ENCODE measurements around the gene CST9. TPM values are rescaled to one million over a fixed set of nuclear protein-coding genes. Genes with fewer than 3 reads are reported as not detected.

Gene CST9
- total and polyA plus RNA-seq, 7 experiments from 2014 or later: not detected

DNA sequence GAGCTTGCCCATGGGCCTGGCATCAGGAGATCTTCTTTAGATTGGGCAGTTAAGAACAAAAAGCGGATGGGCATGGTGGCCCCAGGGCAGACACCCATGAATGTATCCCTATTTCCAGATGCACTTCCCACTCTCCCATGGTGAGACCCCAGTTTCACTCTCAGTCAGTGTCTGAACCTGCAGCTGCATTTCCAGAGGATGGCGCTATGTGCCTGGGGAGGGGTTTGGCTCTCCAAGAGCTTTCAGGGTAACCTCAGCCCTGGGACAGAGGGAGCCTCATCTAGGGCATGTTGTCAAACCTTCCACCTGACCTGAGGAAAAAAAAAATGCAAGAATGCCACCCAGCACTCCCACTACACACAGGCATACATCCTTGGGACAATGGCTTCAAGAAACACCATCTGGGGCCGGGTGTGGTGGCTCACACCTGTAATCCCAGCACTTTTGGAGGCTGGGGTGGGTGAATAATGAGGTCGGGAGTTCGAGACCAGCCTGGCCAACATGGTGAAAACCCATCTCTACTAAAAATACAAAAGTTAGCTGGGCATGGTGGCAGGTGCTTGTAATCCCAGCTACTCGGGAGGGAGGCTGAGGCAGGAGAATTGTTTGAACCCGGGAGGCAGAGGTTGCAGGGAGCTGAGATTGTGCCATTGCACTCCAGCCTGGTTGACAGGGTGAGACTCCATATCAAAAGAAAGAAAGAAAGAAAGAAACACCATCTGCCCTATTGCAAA, 39.4 kb downstream of the CST9 start:
- Histone ChIP-seq H3K36me3 (ENCODE audit: control insufficient read depth in 2 of 3, insufficient read depth in 3 of 3, low read length in 3 of 3) (no peaks in the 10 kb centered on the region), H3K4me1 (ENCODE audit: control insufficient read depth in 2 of 2, insufficient read depth in 2 of 2, low read length in 2 of 2) (no peaks in the 10 kb centered on the region), H3K4me3 (ENCODE audit: low read length) (no peak overlapping the region), H3K9me3 (ENCODE audit: control insufficient read depth in 2 of 3, low read length in 3 of 3) (peaks cover 0 to 13% (median 0%) of the 10 kb centered on the region in 3 experiments), H3K27ac (ENCODE audit: low read depth, low read length) (no peak overlapping the region), H3K27me3 (ENCODE audit: control insufficient read depth in 2 of 2, insufficient read depth in 2 of 2, low read length in 2 of 2) (no peaks in the 10 kb centered on the region)
- intact Hi-C loops (cut with micrococcal nuclease): no loop called here
- Mint-ChIP-seq H3K27me3 (peaks cover 0 to 39% (median 16%) of the 10 kb centered on the region in 5 donors), H3K36me3 (peaks cover 0 to 4% (median 0%) of the 10 kb centered on the region in 5 donors), H3K27ac (no peak overlapping the region), H3K9me3 (peaks cover 0 to 29% (median 13%) of the 10 kb centered on the region in 11 donors), H3K4me1 (peaks cover 0 to 1% (median 0%) of the 10 kb centered on the region in 7 donors), H3K4me3 (no peak overlapping the region)
- ATAC-seq: no peak
- CTCF ChIA-PET: no interaction called here
- POLR2A ChIA-PET: no interaction called here
- no peak for DNase-seq

DNA sequence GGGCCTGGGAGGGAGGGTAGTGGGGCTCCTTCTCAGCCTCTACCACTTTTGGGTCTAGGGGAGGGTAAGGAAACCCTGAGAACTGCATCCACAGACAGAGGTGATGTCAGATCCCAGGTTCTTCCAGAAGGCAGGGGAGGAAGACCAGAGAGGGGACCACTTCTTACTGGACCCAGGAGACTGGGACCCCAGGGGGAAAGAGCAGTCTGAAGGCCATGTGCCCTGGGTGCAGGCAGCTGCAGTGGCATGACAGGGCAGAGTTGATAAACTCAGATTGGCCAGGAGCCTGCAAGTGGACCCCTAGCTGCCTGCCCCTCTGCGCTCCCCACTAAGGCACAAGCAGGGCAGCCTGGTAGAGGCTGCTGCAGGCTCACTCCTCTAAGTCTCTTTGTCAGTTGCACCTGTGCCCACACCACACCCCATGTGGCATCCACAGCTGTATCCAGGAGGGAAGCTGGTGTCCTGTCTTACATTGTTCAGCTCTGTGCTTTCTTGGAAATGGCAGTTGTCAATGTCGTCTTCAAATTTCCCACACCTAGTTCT, 40.1 kb downstream of the CST9 start:
- Histone ChIP-seq H3K27me3 (ENCODE audit: control insufficient read depth in 2 of 2, insufficient read depth in 2 of 2, low read length in 2 of 2) (no peaks in the 10 kb centered on the region), H3K4me3 (ENCODE audit: low read length) (no peak overlapping the region), H3K9me3 (ENCODE audit: control insufficient read depth in 2 of 3, low read length in 3 of 3) (peaks cover 0 to 16% (median 0%) of the 10 kb centered on the region in 3 experiments), H3K4me1 (ENCODE audit: control insufficient read depth in 2 of 2, insufficient read depth in 2 of 2, low read length in 2 of 2) (no peaks in the 10 kb centered on the region), H3K36me3 (ENCODE audit: control insufficient read depth in 2 of 3, insufficient read depth in 3 of 3, low read length in 3 of 3) (no peaks in the 10 kb centered on the region), H3K27ac (ENCODE audit: low read depth, low read length) (no peak overlapping the region)
- DNase-seq (no peak), ATAC-seq (no peak)
- ChIA-PET POLR2A (no interaction called here), CTCF (no interaction called here)
- peaks cover 0 to 34% (median 13%) of the 10 kb centered on the region in 11 donors for H3K9me3 Mint-ChIP-seq
- H3K4me3 Mint-ChIP-seq: no peak overlapping the region
- intact Hi-C loops (cut with micrococcal nuclease): no loop called here
- H3K4me1 Mint-ChIP-seq: peaks cover 0 to 1% (median 0%) of the 10 kb centered on the region in 7 donors
- peaks cover 0 to 39% (median 16%) of the 10 kb centered on the region in 5 donors for H3K27me3 Mint-ChIP-seq
- H3K27ac Mint-ChIP-seq: no peak overlapping the region
- H3K36me3 Mint-ChIP-seq: peaks cover 0 to 4% (median 0%) of the 10 kb centered on the region in 5 donors

DNA sequence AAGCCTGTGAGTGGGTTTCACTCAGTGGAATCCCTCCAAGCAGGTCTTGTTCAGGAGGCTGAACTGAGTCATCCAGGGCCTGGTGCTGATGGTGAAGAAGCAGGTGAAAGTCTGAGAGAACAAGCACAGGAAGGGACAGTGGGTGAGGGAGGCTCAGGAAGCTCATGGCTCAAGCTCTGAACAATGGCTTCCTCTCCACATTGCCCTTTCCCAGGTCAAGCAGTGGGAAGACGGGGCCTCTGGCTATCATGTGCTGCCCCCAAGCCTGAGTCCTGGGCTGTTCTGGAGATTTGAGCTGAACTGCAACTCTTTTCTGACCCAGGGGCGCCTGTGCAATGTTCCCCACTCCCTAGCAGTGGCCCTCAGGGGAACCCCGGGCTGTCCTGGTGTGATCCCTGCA, 40.8 kb downstream of the CST9 start:
- CTCF ChIA-PET: no interaction called here
- ATAC-seq: no peak
- Mint-ChIP-seq H3K9me3 (peaks cover 2 to 40% (median 14%) of the 10 kb centered on the region in 11 donors), H3K27me3 (peaks cover 0 to 39% (median 16%) of the 10 kb centered on the region in 5 donors), H3K36me3 (peaks cover 0 to 6% (median 0%) of the 10 kb centered on the region in 5 donors), H3K27ac (no peak overlapping the region), H3K4me3 (no peak overlapping the region), H3K4me1 (peaks cover 0 to 1% (median 0%) of the 10 kb centered on the region in 7 donors)
- POLR2A ChIA-PET: no interaction called here
- intact Hi-C loops (cut with micrococcal nuclease): no loop called here
- Histone ChIP-seq H3K36me3 (ENCODE audit: control insufficient read depth in 2 of 3, insufficient read depth in 3 of 3, low read length in 3 of 3) (no peaks in the 10 kb centered on the region), H3K27ac (ENCODE audit: low read depth, low read length) (no peak overlapping the region), H3K27me3 (ENCODE audit: control insufficient read depth in 2 of 2, insufficient read depth in 2 of 2, low read length in 2 of 2) (no peaks in the 10 kb centered on the region), H3K4me1 (ENCODE audit: control insufficient read depth in 2 of 2, insufficient read depth in 2 of 2, low read length in 2 of 2) (no peaks in the 10 kb centered on the region), H3K9me3 (ENCODE audit: control insufficient read depth in 2 of 3, low read length in 3 of 3) (peaks cover 0 to 16% (median 0%) of the 10 kb centered on the region in 3 experiments), H3K4me3 (ENCODE audit: low read length) (no peak overlapping the region)
- no peak for DNase-seq

DNA sequence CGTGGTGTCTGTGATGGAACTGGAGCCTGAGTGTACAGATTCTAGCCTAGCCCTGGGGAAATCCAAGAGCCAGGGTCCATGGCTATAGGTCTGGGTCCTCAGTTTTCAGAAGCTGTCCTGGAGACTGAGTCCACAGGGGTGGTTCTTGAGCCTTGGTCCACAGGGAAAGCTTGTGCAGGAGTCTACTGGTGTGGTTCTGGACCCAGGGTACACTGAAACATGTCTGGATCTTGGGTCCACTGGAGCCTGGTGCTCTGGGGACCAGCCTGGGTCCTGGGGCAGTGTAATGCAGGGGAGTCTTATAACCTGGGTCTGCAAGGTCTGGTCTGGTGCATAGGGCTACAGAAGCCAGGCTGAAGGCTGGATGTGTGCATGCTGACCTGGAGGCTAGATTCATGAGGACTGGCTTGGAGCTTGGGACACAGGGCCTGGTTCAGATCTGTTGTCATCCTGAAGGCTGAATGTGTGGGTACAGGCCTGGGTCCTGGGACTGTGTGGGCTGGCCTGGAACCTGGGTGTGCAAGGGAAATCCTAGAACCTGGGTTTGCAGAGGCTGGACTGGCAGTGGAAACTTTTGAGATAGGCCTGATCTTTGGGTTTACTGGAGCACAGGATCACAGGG, 42.9 kb downstream of the CST9 start:
- H3K27me3 Mint-ChIP-seq: peaks cover 4 to 45% (median 20%) of the 10 kb centered on the region in 5 donors
- no peak overlapping the region for H3K4me3 ChIP-seq (ENCODE audit: low read length)
- no peaks in the 10 kb centered on the region for H3K36me3 ChIP-seq (ENCODE audit: control insufficient read depth in 2 of 3, insufficient read depth in 3 of 3, low read length in 3 of 3)
- ChIA-PET CTCF (no interaction called here), POLR2A (no interaction called here)
- DNase-seq (no peak), ATAC-seq (no peak)
- H3K4me1 ChIP-seq (ENCODE audit: control insufficient read depth in 2 of 2, insufficient read depth in 2 of 2, low read length in 2 of 2): no peaks in the 10 kb centered on the region
- no peaks in the 10 kb centered on the region for H3K27me3 ChIP-seq (ENCODE audit: control insufficient read depth in 2 of 2, insufficient read depth in 2 of 2, low read length in 2 of 2)
- peaks cover 2 to 55% (median 21%) of the 10 kb centered on the region in 11 donors for H3K9me3 Mint-ChIP-seq
- no peak overlapping the region for H3K4me3 Mint-ChIP-seq
- H3K4me1 Mint-ChIP-seq: peaks cover 0 to 1% (median 0%) of the 10 kb centered on the region in 7 donors
- intact Hi-C loops (cut with micrococcal nuclease): no loop called here
- H3K27ac Mint-ChIP-seq: no peak overlapping the region
- peaks cover 0 to 6% (median 1%) of the 10 kb centered on the region in 5 donors for H3K36me3 Mint-ChIP-seq
- no peak overlapping the region for H3K27ac ChIP-seq (ENCODE audit: low read depth, low read length)
- peaks cover 0 to 16% (median 0%) of the 10 kb centered on the region in 3 experiments for H3K9me3 ChIP-seq (ENCODE audit: control insufficient read depth in 2 of 3, low read length in 3 of 3)

DNA sequence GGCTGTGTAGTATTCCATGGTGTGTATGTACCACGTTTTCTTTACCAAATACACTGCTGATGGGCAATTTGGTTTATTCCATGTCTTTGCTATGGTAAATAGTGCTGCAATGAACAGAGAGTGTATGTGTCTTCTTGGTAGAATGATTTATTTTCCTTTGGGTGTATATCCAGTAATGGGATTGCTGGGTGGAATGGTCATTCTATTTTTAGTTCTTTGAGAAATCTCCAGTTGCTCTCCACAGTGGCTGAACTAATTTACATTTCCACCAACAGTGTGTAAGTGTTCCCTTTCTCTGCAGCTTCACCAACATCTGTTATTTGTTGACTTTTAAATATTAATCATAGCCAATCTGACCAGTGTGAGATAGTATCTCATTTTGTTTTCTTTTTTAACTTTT, 51.3 kb downstream of the CST9 start:
- intact Hi-C loops (cut with micrococcal nuclease): no loop called here
- peaks cover 0 to 17% (median 9%) of the 10 kb centered on the region in 11 donors for H3K9me3 Mint-ChIP-seq
- ATAC-seq (no peak), DNase-seq (no peak)
- peaks cover 0 to 6% (median 0%) of the 10 kb centered on the region in 5 donors for H3K36me3 Mint-ChIP-seq
- H3K27ac Mint-ChIP-seq: no peak overlapping the region
- no peak overlapping the region for H3K4me3 ChIP-seq (ENCODE audit: low read length)
- peaks cover under 1 to 33% (median 12%) of the 10 kb centered on the region in 5 donors for H3K27me3 Mint-ChIP-seq
- H3K27me3 ChIP-seq (ENCODE audit: control insufficient read depth in 2 of 2, insufficient read depth in 2 of 2, low read length in 2 of 2): no peaks in the 10 kb centered on the region
- H3K4me1 Mint-ChIP-seq: no peaks in the 10 kb centered on the region
- H3K36me3 ChIP-seq (ENCODE audit: control insufficient read depth in 2 of 3, insufficient read depth in 3 of 3, low read length in 3 of 3): no peaks in the 10 kb centered on the region
- H3K4me1 ChIP-seq (ENCODE audit: control insufficient read depth in 2 of 2, insufficient read depth in 2 of 2, low read length in 2 of 2): no peaks in the 10 kb centered on the region
- H3K27ac ChIP-seq (ENCODE audit: low read depth, low read length): no peak overlapping the region
- no peaks in the 10 kb centered on the region for H3K9me3 ChIP-seq (ENCODE audit: control insufficient read depth in 2 of 3, low read length in 3 of 3)
- CTCF ChIA-PET: no interaction called here
- no peak overlapping the region for H3K4me3 Mint-ChIP-seq
- POLR2A ChIA-PET: no interaction called here

All from naive thymus-derived CD4-positive, alpha-beta T cell (primary cell).